HepG2 (cell line): ENCODE data around the gene ZER1. TPM values are rescaled to one million over a fixed set of nuclear protein-coding genes. Genes with fewer than 3 reads are reported as not detected.

Source experiments
- ATF7-NPFF ChIP-seq: sonication (generic); formaldehyde crosslinking; IDR thresholded peaks from 2 replicates; pipeline ENCODE4 v1.8.1; 2023; ENCODE audit warnings: mild to moderate bottlenecking, low read depth, missing genetic modification reagents, moderate library complexity
- GLI4 ChIP-seq: sonication (generic); formaldehyde crosslinking; IDR thresholded peaks from 2 replicates; pipeline ENCODE4 v1.5.1; 2020; ENCODE audit warnings: missing genetic modification reagents, mild to moderate bottlenecking, moderate library complexity, borderline replicate concordance
- HDAC2 ChIP-seq: sonication (generic); formaldehyde crosslinking; IDR thresholded peaks from 2 replicates; pipeline ENCODE4 v1.4.0; 2020; ENCODE audit warnings: missing genetic modification reagents
- MYC ChIP-seq: sonication (generic); formaldehyde crosslinking; IDR thresholded peaks from 2 replicates; pipeline ENCODE4 v1.9.0; 2021; ENCODE audit warnings: missing genetic modification reagents, borderline replicate concordance
- NR0B2 ChIP-seq: sonication (generic); formaldehyde crosslinking; IDR thresholded peaks from 2 replicates; pipeline ENCODE4 v1.4.0; 2020; ENCODE audit warnings: mild to moderate bottlenecking, missing genetic modification reagents
- PLRG1 ChIP-seq: fragments of 450-650 bp; conservative IDR thresholded peaks from 2 replicates; pipeline ENCODE4 v1.6.1; 2016
- PTBP1 ChIP-seq: fragments of 200-400 bp; formaldehyde crosslinking; IDR thresholded peaks from 2 replicates; pipeline ENCODE4 v1.6.1; 2018; ENCODE audit warnings: low read length, low read depth; ENCODE audit not compliant: poor library complexity, severe bottlenecking
- TEAD2 ChIP-seq: sonication (generic); formaldehyde crosslinking; IDR thresholded peaks from 2 replicates; pipeline ENCODE4 v1.9.0; 2021; ENCODE audit warnings: missing genetic modification reagents
- ZBTB20 ChIP-seq: sonication (generic); formaldehyde crosslinking; IDR thresholded peaks from 2 replicates; pipeline ENCODE4 v1.8.1; 2023; ENCODE audit warnings: missing genetic modification reagents, low read depth, mild to moderate bottlenecking, borderline replicate concordance
- ZFP91 ChIP-seq: sonication (generic); formaldehyde crosslinking; IDR thresholded peaks from 2 replicates; pipeline ENCODE4 v1.9.0; 2022; ENCODE audit warnings: missing genetic modification reagents, mild to moderate bottlenecking, borderline replicate concordance
- ZNF136 ChIP-seq: sonication (generic); formaldehyde crosslinking; IDR thresholded peaks from 2 replicates; pipeline ENCODE4 v1.8.1; 2022; ENCODE audit warnings: low read depth, mild to moderate bottlenecking, moderate library complexity, missing genetic modification reagents
- ZNF230 ChIP-seq: sonication (generic); formaldehyde crosslinking; IDR thresholded peaks from 2 replicates; pipeline ENCODE4 v1.4.0; 2020; ENCODE audit warnings: mild to moderate bottlenecking, missing genetic modification reagents
- ZNF292 ChIP-seq: sonication (generic); formaldehyde crosslinking; IDR thresholded peaks from 2 replicates; pipeline ENCODE4 v1.8.1; 2022; ENCODE audit warnings: mild to moderate bottlenecking, low read depth, missing genetic modification reagents, borderline replicate concordance
- ZNF460 ChIP-seq: sonication (generic); formaldehyde crosslinking; IDR thresholded peaks from 2 replicates; pipeline ENCODE4 v1.5.1; 2020; ENCODE audit warnings: missing genetic modification reagents, mild to moderate bottlenecking, borderline replicate concordance
- ZNF484 ChIP-seq: sonication (generic); formaldehyde crosslinking; IDR thresholded peaks from 2 replicates; pipeline ENCODE4 v1.5.1; 2020; ENCODE audit warnings: mild to moderate bottlenecking, low read depth, missing genetic modification reagents, borderline replicate concordance
- ZNF543 ChIP-seq: sonication (generic); formaldehyde crosslinking; IDR thresholded peaks from 2 replicates; pipeline ENCODE4 v1.4.0; 2020; ENCODE audit warnings: mild to moderate bottlenecking, missing genetic modification reagents
- ZNF619 ChIP-seq: sonication (generic); formaldehyde crosslinking; IDR thresholded peaks from 2 replicates; pipeline ENCODE4 v1.4.0; 2020; ENCODE audit warnings: mild to moderate bottlenecking, missing genetic modification reagents
- ZNF674 ChIP-seq: sonication (generic); formaldehyde crosslinking; IDR thresholded peaks from 2 replicates; pipeline ENCODE4 v1.5.0; 2020; ENCODE audit warnings: low read depth, mild to moderate bottlenecking, missing genetic modification reagents
- ZNF788 ChIP-seq: sonication (generic); formaldehyde crosslinking; IDR thresholded peaks from 2 replicates; pipeline ENCODE4 v1.5.0; 2020; ENCODE audit warnings: mild to moderate bottlenecking, missing genetic modification reagents, borderline replicate concordance
- ZSCAN25 ChIP-seq: sonication (generic); formaldehyde crosslinking; IDR thresholded peaks from 2 replicates; pipeline ENCODE4 v1.8.0; 2022; ENCODE audit warnings: mild to moderate bottlenecking, missing genetic modification reagents
- polyA plus RNA-seq, 8 experiments: library from polyadenylated mRNA; depleted of rRNA in 3 of 8; stranded (reverse) in 7 of 8; unstranded in 1 of 8; fragments of >200 nt; fragmentation: Illumina TruSeq in 4 of 8; extraction: Trizol in 4 of 8; gene quantifications; 2 replicates each; pipeline versions ENCODE4 v1.2.1 to v1.2.3, GENCODE V29; 2011 to 2016; ENCODE audit warnings: low read depth in 4 of 8, missing spikeins in 1 of 8, mixed read lengths in 1 of 8; ENCODE audit not compliant: insufficient read depth in 1 of 8
- total RNA-seq, 5 experiments: library from RNA; depleted of rRNA; stranded (reverse); fragments of >200 nt; fragmentation: Illumina TruSeq; extraction: Trizol; gene quantifications; 2 replicates each; pipeline ENCODE4 v1.2.3, GENCODE V29; 2016; ENCODE audit warnings: low read depth in 1 of 5
- TF ChIP-seq, protein P1 (sequence below): sonication (generic); formaldehyde crosslinking; IDR thresholded peaks from 2 replicates; pipeline ENCODE4 v1.5.1; 2020; ENCODE audit warnings: mild to moderate bottlenecking, missing genetic modification reagents, moderate library complexity
- TF ChIP-seq, protein P2 (sequence below): sonication (generic); formaldehyde crosslinking; IDR thresholded peaks from 2 replicates; pipeline ENCODE4 v1.4.0; 2020; ENCODE audit warnings: missing genetic modification reagents

The ZER1 gene
- total and polyA plus RNA-seq, 2 of the 13 experiments (the other 11 are each of a cell fraction or from before 2014, with no cell fraction given): 7.7 to 40.0 TPM

DNA sequence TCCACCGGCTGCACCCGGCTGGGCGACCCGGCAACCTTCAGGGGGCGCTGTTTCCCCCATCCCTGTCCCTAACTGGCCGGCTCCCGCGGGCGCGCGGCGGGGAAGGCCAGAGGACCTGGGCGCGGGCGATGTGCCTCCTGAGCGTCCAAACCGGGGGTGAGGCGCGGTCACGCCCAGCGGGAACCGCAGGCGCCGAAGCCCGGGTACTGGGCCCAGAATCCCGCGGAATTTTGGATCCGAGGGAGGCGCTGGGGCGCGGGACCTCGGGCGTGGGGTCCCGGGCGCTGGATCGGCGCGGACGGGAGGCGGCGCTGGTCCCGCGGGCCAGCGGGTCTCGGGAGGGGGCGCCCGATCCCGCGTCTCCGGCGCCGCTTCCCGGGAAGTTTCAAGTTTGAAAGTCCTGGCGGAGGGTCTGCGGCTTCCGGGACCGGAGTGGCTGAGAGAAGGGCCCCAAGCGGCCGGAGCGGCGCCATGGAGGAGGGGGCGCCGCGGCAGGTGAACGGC lies 69.2 kb downstream of the ZER1 start, which contains the start of gene PKN3 (continued):
- TF ChIP-seq ZNF619: no peak
- no peak for TF ChIP-seq GLI4 (CRISPR knock-in tag)
- TF ChIP-seq, protein P1, sequence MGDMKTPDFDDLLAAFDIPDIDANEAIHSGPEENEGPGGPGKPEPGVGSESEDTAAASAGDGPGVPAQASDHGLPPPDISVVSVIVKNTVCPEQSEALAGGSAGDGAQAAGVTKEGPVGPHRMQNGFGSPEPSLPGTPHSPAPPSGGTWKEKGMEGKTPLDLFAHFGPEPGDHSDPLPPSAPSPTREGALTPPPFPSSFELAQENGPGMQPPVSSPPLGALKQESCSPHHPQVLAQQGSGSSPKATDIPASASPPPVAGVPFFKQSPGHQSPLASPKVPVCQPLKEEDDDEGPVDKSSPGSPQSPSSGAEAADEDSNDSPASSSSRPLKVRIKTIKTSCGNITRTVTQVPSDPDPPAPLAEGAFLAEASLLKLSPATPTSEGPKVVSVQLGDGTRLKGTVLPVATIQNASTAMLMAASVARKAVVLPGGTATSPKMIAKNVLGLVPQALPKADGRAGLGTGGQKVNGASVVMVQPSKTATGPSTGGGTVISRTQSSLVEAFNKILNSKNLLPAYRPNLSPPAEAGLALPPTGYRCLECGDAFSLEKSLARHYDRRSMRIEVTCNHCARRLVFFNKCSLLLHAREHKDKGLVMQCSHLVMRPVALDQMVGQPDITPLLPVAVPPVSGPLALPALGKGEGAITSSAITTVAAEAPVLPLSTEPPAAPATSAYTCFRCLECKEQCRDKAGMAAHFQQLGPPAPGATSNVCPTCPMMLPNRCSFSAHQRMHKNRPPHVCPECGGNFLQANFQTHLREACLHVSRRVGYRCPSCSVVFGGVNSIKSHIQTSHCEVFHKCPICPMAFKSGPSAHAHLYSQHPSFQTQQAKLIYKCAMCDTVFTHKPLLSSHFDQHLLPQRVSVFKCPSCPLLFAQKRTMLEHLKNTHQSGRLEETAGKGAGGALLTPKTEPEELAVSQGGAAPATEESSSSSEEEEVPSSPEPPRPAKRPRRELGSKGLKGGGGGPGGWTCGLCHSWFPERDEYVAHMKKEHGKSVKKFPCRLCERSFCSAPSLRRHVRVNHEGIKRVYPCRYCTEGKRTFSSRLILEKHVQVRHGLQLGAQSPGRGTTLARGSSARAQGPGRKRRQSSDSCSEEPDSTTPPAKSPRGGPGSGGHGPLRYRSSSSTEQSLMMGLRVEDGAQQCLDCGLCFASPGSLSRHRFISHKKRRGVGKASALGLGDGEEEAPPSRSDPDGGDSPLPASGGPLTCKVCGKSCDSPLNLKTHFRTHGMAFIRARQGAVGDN: peak; percentile 69
- TF ChIP-seq ATF7-NPFF (CRISPR knock-in tag): peak; percentile 62
- peak; percentile 70; the same call in 1 of the 2 replicates for TF ChIP-seq ZFP91 (CRISPR knock-in tag)
- 0 out of 2 replicates have a peak, but pooled peaks have one; percentile 66 for TF ChIP-seq ZBTB20
- TF ChIP-seq ZNF460 (CRISPR knock-in tag): no peak
- TF ChIP-seq, protein P2, sequence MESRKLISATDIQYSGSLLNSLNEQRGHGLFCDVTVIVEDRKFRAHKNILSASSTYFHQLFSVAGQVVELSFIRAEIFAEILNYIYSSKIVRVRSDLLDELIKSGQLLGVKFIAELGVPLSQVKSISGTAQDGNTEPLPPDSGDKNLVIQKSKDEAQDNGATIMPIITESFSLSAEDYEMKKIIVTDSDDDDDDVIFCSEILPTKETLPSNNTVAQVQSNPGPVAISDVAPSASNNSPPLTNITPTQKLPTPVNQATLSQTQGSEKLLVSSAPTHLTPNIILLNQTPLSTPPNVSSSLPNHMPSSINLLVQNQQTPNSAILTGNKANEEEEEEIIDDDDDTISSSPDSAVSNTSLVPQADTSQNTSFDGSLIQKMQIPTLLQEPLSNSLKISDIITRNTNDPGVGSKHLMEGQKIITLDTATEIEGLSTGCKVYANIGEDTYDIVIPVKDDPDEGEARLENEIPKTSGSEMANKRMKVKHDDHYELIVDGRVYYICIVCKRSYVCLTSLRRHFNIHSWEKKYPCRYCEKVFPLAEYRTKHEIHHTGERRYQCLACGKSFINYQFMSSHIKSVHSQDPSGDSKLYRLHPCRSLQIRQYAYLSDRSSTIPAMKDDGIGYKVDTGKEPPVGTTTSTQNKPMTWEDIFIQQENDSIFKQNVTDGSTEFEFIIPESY: no peak
- TF ChIP-seq ZNF292: no peak
- TF ChIP-seq PLRG1: no peak
- TF ChIP-seq ZNF674 (CRISPR knock-in tag): no peak
- TF ChIP-seq TEAD2 (CRISPR knock-in tag): no peak
- TF ChIP-seq PTBP1: no peak
- TF ChIP-seq ZSCAN25 (CRISPR knock-in tag): no peak
- no peak for TF ChIP-seq ZNF136 (CRISPR knock-in tag)
- peak; percentile 53; the same call in 1 of the 2 replicates for TF ChIP-seq MYC (CRISPR knock-in tag)
- no peak for TF ChIP-seq ZNF484 (CRISPR knock-in tag)
- TF ChIP-seq ZNF230 (CRISPR knock-in tag): no peak
- TF ChIP-seq NR0B2 (CRISPR knock-in tag): peak; percentile 31; the same call in 1 of the 2 replicates
- TF ChIP-seq ZNF788 (CRISPR knock-in tag): 0 out of 2 replicates have a peak, but pooled peaks have one; percentile 33
- no peak for TF ChIP-seq HDAC2 (CRISPR knock-in tag)
- 0 out of 2 replicates have a peak, but pooled peaks have one; percentile 50 for TF ChIP-seq ZNF543 (CRISPR knock-in tag)
